ENCODE measurements around the gene CELF4. TPM values are rescaled to one million over a fixed set of nuclear protein-coding genes. Genes with fewer than 3 reads are reported as not detected.

CELF4 gene
- total and polyA plus RNA-seq, 10 of the 15 experiments (the other 5 are each of a cell fraction or from before 2014, with no cell fraction given): 0.03 to 0.32 TPM; not detected in 8

DNA sequence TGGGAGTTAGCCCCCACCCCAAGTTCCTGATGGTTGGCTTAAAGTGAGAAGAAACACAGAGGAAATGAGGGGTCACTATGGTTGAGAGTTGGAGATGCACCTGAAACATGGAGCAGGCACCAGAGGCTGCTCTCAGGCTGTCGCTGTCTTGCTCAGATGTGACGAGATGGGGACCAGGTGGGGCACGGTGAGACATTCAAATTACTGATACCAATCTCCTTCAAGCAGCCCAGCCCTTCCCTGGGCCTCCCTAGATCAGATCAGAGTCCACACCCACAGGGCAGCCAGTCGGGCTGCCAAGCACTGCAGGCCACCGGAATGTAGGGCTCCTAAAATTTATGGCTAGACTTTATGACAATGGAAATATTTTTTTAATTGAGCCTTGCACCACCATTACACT lies 176.6 kb downstream of the CELF4 start:
- H3K4me2 ChIP-seq (ENCODE audit: control insufficient read depth, insufficient read depth): no peak overlapping the region
- H3K4me3 ChIP-seq: no peak overlapping the region
- ATAC-seq (no peak), FAIRE-seq (no peak), DNase-seq (ENCODE audit: low read depth, low spot score) (no peak)
- in situ Hi-C loops (cut with MboI) (loop anchor here (5.0 kb wide), 1 partner anchor 88 kb away; no protein-coding TSS in a partner anchor), intact Hi-C loops (cut with micrococcal nuclease; ENCODE audit: unreplicated experiment) (loop anchor here (5.0 kb wide), 1 partner anchor 53 kb away; no protein-coding TSS in a partner anchor)
- POLR2A ChIA-PET: no interaction called here
- SMC1A ChIA-PET (ENCODE audit: uncharacterized antibody, unreplicated experiment): no interaction called here
- no TSS peak for BruUV-seq (replicated peaks)
- CTCF ChIA-PET: no interaction called here
- H3K27ac ChIP-seq (ENCODE audit: control insufficient read depth, insufficient read depth): no peak overlapping the region
- TF ChIP-seq CBX3 (IDR thresholded peaks at IDR 0.05; ENCODE audit: borderline replicate concordance, low read depth) (no peak), LARP7 (IDR thresholded peaks at IDR 0.05) (no peak)
- WGBS (ENCODE audit: insufficient coverage, insufficient replicate concordance, low lambda C conversion rate, missing lambda C conversion rate): 32% methylated on average over 5 of the region's 5 CpGs
- H3K9ac ChIP-seq (ENCODE audit: control insufficient read depth, insufficient read depth, low read length): no peak overlapping the region
- no peaks in the 10 kb centered on the region for H3K9me3 ChIP-seq (replicated peaks; ENCODE audit: control insufficient read depth, insufficient read depth, low read length)
- H3K27me3 ChIP-seq (replicated peaks in 1 of 2; ENCODE audit: control insufficient read depth in 2 of 2, insufficient read depth in 2 of 2, low read length in 1 of 2): peaks cover 0 to 2% of the 10 kb centered on the region in 2 experiments; a peak in 3 of 4 replicates
- H4K20me1 ChIP-seq (ENCODE audit: control insufficient read depth, insufficient read depth): no peaks in the 10 kb centered on the region
- H3K79me2 ChIP-seq (ENCODE audit: control insufficient read depth, insufficient read depth, low read length): no peaks in the 10 kb centered on the region
- peaks cover 17% of the 10 kb centered on the region for H3K4me1 ChIP-seq (ENCODE audit: control insufficient read depth, insufficient read depth, low read length)
- H2AFZ ChIP-seq (ENCODE audit: control insufficient read depth, low read depth, low read length): no peak overlapping the region
- H3K36me3 ChIP-seq (ENCODE audit: control insufficient read depth in 2 of 2, insufficient read depth in 2 of 2, low read length in 1 of 2): no peaks in the 10 kb centered on the region
- RAD21 ChIA-PET (ENCODE audit: unreplicated experiment): no interaction called here

DNA sequence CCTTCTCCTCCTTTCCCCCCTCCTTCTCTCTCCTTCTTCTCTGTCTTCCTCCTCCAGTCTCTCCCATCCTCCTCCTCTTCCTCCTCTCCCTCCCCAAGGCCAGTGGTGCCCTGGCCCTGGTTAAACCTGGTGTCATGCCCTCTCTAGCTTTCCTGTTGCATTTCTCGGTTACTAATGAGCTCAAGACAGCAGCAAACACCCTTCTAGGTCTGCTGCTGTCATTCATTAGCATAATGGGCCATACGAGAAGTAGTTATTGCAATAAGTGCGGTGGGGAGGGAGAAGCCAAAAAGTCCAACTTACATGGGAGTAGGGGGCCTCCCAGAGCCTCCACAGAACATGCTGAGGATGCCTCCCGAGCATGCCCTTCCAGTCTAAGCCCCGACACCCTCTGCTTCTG lies 177.2 kb downstream of the CELF4 start:
- Histone ChIP-seq H2AFZ (ENCODE audit: control insufficient read depth, low read depth, low read length) (no peak overlapping the region), H3K4me1 (ENCODE audit: control insufficient read depth, insufficient read depth, low read length) (peaks cover 15% of the 10 kb centered on the region), H3K4me3 (no peak overlapping the region), H3K79me2 (ENCODE audit: control insufficient read depth, insufficient read depth, low read length) (no peaks in the 10 kb centered on the region), H3K9ac (ENCODE audit: control insufficient read depth, insufficient read depth, low read length) (no peak overlapping the region), H3K4me2 (ENCODE audit: control insufficient read depth, insufficient read depth) (no peak overlapping the region), H3K9me3 (replicated peaks; ENCODE audit: control insufficient read depth, insufficient read depth, low read length) (no peaks in the 10 kb centered on the region), H3K27me3 (replicated peaks in 1 of 2; ENCODE audit: control insufficient read depth in 2 of 2, insufficient read depth in 2 of 2, low read length in 1 of 2) (peaks cover 0 to 2% of the 10 kb centered on the region in 2 experiments; a peak in 3 of 4 replicates), H4K20me1 (ENCODE audit: control insufficient read depth, insufficient read depth) (no peaks in the 10 kb centered on the region), H3K27ac (ENCODE audit: control insufficient read depth, insufficient read depth) (no peak overlapping the region), H3K36me3 (ENCODE audit: control insufficient read depth in 2 of 2, insufficient read depth in 2 of 2, low read length in 1 of 2) (no peaks in the 10 kb centered on the region)
- ChIA-PET SMC1A (ENCODE audit: uncharacterized antibody, unreplicated experiment) (no interaction called here), CTCF (no interaction called here), POLR2A (no interaction called here), RAD21 (ENCODE audit: unreplicated experiment) (no interaction called here)
- in situ Hi-C loops (cut with MboI): loop anchor here (5.0 kb wide), 1 partner anchor 89 kb away; no protein-coding TSS in a partner anchor
- ATAC-seq (no peak), FAIRE-seq (no peak), DNase-seq (ENCODE audit: low read depth, low spot score) (no peak)
- BruUV-seq (replicated peaks): no TSS peak
- intact Hi-C loops (cut with micrococcal nuclease; ENCODE audit: unreplicated experiment): loop anchor here (5.0 kb wide), 1 partner anchor 54 kb away; no protein-coding TSS in a partner anchor
- 4% methylated on average over 5 of the region's 5 CpGs for WGBS (ENCODE audit: insufficient coverage, insufficient replicate concordance, low lambda C conversion rate, missing lambda C conversion rate)
- no peak for TF ChIP-seq CHD4 (IDR thresholded peaks at IDR 0.05)
- TF ChIP-seq GABPA (IDR thresholded peaks at IDR 0.05; ENCODE audit: low read depth): no peak
- TF ChIP-seq, protein P1, sequence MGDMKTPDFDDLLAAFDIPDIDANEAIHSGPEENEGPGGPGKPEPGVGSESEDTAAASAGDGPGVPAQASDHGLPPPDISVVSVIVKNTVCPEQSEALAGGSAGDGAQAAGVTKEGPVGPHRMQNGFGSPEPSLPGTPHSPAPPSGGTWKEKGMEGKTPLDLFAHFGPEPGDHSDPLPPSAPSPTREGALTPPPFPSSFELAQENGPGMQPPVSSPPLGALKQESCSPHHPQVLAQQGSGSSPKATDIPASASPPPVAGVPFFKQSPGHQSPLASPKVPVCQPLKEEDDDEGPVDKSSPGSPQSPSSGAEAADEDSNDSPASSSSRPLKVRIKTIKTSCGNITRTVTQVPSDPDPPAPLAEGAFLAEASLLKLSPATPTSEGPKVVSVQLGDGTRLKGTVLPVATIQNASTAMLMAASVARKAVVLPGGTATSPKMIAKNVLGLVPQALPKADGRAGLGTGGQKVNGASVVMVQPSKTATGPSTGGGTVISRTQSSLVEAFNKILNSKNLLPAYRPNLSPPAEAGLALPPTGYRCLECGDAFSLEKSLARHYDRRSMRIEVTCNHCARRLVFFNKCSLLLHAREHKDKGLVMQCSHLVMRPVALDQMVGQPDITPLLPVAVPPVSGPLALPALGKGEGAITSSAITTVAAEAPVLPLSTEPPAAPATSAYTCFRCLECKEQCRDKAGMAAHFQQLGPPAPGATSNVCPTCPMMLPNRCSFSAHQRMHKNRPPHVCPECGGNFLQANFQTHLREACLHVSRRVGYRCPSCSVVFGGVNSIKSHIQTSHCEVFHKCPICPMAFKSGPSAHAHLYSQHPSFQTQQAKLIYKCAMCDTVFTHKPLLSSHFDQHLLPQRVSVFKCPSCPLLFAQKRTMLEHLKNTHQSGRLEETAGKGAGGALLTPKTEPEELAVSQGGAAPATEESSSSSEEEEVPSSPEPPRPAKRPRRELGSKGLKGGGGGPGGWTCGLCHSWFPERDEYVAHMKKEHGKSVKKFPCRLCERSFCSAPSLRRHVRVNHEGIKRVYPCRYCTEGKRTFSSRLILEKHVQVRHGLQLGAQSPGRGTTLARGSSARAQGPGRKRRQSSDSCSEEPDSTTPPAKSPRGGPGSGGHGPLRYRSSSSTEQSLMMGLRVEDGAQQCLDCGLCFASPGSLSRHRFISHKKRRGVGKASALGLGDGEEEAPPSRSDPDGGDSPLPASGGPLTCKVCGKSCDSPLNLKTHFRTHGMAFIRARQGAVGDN (IDR thresholded peaks at IDR 0.05): no peak
- no peak for TF ChIP-seq SIX5 (IDR thresholded peaks at IDR 0.05; ENCODE audit: low read depth, low read length, severe bottlenecking)
- TF ChIP-seq, protein P2, sequence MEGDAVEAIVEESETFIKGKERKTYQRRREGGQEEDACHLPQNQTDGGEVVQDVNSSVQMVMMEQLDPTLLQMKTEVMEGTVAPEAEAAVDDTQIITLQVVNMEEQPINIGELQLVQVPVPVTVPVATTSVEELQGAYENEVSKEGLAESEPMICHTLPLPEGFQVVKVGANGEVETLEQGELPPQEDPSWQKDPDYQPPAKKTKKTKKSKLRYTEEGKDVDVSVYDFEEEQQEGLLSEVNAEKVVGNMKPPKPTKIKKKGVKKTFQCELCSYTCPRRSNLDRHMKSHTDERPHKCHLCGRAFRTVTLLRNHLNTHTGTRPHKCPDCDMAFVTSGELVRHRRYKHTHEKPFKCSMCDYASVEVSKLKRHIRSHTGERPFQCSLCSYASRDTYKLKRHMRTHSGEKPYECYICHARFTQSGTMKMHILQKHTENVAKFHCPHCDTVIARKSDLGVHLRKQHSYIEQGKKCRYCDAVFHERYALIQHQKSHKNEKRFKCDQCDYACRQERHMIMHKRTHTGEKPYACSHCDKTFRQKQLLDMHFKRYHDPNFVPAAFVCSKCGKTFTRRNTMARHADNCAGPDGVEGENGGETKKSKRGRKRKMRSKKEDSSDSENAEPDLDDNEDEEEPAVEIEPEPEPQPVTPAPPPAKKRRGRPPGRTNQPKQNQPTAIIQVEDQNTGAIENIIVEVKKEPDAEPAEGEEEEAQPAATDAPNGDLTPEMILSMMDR (IDR thresholded peaks at IDR 0.05 in 2 of 3, conservative IDR thresholded peaks at IDR 0.05 in 1 of 3; ENCODE audit: control insufficient read depth in 2 of 3, extremely low read depth in 1 of 3, insufficient read depth in 1 of 3, low read depth in 3 of 3, low read length in 3 of 3): no peak
- no peak for TF ChIP-seq EED (IDR thresholded peaks at IDR 0.05; ENCODE audit: low read depth)
- no peak for TF ChIP-seq SMAD5 (IDR thresholded peaks at IDR 0.05; ENCODE audit: low read depth)
- no peak for TF ChIP-seq TARDBP (IDR thresholded peaks at IDR 0.05; ENCODE audit: borderline replicate concordance)
- TF ChIP-seq ZNF622 (IDR thresholded peaks at IDR 0.05): no peak

All from GM12878 (cell line).